Skeletal muscle cell (primary cell): Measurements from ENCODE around the gene TMEM115.

Source experiments
- DNase-seq: peaks from one replicate; pipeline ENCODE4 v3.0.0-alpha.2; 2010; ENCODE audit warnings: low read depth
- H3K4me3 ChIP-seq: 2 replicates; pipeline ENCODE4 v1.5.1; 2011; ENCODE audit warnings: low read depth, mild to moderate bottlenecking, control low read depth, low read length, moderate library complexity

The TMEM115 gene, protein sequence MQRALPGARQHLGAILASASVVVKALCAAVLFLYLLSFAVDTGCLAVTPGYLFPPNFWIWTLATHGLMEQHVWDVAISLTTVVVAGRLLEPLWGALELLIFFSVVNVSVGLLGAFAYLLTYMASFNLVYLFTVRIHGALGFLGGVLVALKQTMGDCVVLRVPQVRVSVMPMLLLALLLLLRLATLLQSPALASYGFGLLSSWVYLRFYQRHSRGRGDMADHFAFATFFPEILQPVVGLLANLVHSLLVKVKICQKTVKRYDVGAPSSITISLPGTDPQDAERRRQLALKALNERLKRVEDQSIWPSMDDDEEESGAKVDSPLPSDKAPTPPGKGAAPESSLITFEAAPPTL

DNA sequence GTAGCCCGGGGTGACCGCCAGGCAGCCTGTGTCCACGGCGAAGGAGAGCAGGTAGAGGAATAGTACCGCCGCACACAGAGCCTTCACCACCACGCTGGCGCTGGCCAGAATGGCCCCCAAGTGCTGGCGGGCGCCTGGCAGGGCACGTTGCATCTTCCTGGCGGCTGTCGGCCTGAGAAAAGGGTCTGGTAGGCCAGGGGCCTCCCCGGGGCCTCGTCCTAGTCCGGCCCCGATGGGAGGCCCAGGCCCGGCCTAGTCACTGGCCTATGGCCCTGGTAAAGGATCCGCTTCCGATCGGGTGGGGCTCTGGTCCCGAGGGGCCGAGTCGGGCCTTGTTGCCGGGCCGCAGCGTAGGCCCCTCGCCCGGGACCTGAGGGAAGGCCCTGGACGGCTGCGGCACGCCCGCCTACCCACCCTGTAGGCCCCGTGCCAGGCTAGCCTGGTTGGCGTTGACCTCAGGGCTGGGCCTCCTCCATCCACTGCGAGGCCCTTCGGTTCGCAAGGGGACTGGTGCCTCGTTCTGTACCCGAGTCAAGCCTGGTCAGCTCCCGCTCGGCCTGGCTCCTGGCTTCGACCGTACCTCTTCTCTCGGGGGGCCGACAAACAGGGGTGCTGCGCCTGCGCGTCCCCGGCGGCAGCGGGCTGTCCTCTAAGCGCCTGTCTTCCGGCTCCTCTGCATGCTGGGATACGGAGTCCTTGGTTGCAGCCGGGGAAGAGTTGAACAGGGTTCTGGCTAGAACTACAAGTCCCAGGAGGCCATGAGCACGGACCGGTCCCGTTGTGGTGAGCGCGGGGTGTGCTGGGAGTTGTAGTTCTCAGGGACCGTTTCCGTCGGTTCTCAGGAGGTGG, at the start of gene TMEM115:
Gene TMEM115 (minus strand): TSS at position 611 of the 849 bp plus-strand sequence. CDS start 458 bp downstream, at position 153.
- peak within 1 kb of the TSS; percentile 91 for H3K4me3 ChIP-seq
- DNase-seq, result peak; percentile 97

DNA sequence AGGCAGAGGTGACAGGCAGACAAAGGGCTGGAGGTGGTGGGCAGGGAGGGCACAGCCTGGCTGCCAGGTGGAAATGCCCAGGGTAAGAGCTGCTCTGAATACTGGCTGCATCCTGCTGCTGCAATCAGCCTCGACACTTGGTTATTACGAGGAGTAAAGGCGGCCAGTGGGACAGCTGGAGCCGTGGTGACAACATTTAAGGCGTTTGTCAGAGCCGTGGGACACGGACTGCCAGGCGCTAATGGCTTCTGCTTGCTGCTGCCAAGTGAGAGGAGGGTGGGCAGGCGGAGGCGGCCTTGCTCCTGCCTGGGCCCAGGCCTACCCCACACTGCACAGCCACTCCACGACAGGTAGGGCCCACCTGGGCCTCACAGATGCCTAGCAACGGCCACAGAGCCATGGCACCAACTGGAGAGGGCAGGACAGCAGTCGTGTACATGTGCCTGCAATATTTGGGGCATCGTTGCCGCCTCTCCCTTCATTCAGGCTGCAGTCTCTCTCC, 49.2 kb upstream of the TMEM115 start:
- H3K4me3 ChIP-seq, result no peak overlapping the region
- no peak for DNase-seq

DNA sequence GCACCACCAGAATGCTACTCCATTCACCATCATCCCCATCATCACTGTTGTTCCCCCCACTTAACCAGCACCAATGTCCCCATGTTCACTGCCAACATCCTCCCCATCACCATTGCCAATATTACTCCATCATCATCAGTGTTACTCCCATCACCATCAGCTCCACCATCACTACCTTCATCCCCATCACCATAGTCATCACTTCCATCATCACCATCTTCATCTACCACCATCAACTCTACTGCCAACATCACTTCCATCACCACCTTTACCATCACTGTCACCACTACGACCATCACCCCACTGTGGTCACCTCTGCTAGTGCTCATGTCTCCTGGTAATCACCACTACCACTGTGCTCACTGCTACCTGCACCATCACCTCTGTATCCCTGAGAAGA, 47.2 kb upstream of the TMEM115 start:
- no peak overlapping the region for H3K4me3 ChIP-seq

DNA sequence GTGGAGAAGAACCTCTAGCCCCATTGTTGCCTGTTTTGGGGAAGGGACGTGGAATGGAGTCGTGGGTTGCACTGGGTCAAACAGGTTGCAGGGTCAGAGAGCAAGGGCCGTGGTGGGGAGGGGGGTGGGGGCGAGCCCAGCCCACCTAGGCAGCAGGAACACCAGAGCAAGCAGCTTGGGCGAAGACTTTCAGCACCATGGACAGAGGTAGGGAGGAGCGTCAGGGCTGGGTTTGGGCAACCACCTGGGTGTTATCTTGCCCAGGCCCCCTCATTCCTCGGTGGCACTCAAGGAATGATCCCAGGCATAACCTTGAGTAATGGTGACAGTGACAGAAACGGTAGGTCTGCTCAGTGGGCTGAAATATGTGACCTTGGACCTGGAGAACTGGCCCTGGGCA, 45.9 kb upstream of the TMEM115 start:
- no peak for DNase-seq
- no peak overlapping the region for H3K4me3 ChIP-seq

More for the DNA sequence above, 47.2 kb upstream of the TMEM115 start:
- DNase-seq, result no peak

DNA sequence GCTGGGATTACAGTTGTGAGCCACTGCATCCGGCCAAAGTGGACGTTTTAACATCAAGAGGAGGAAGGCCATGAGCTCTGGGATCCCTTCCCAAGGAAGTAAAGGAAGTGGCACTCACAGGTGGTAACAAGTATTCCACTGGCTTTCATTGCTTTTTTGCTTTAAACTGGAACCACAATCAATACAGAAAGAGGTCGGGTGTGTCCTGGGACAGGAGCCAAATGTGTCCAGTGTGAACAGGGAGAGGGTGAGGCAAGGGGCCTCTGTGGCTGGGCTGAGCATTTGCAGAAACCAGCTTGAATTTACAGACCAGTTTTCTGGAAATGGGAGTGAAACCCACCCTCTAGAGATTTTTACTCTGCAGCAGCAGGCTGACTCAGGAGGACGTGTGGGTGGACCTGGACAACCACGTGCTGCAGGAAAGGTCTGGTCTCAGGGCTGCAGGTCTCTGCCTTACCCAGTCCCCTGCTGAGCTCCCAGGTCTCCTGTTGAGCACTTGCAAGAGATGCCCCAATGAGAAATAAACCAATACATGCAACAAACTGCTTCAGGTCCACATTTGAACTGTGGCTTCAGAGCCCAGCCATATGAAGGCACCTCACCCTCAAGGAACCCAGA, 42.8 kb upstream of the TMEM115 start:
- H3K4me3 ChIP-seq, result no peak overlapping the region
- DNase-seq, result no peak

DNA sequence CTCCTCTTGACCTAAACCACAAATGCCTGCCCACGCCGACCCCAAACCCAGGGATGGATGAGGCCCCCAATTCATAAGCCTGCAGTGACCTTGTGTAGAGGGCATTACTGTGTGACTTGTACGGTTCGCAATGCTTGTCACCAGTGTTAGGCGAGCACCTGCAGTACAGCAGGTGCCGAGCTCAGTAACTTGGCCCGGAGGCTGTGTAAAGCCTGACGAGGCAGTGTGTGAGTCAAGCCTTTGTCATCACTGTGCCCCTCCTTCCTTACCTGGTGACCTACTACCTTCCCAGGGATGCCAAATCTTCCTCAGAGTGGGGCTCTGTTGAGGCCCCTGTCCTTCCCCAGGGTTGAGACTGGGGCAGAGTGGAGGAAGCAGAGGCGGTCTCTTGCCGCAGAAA, 37.2 kb upstream of the TMEM115 start:
- no peak overlapping the region for H3K4me3 ChIP-seq
- DNase-seq, result no peak

DNA sequence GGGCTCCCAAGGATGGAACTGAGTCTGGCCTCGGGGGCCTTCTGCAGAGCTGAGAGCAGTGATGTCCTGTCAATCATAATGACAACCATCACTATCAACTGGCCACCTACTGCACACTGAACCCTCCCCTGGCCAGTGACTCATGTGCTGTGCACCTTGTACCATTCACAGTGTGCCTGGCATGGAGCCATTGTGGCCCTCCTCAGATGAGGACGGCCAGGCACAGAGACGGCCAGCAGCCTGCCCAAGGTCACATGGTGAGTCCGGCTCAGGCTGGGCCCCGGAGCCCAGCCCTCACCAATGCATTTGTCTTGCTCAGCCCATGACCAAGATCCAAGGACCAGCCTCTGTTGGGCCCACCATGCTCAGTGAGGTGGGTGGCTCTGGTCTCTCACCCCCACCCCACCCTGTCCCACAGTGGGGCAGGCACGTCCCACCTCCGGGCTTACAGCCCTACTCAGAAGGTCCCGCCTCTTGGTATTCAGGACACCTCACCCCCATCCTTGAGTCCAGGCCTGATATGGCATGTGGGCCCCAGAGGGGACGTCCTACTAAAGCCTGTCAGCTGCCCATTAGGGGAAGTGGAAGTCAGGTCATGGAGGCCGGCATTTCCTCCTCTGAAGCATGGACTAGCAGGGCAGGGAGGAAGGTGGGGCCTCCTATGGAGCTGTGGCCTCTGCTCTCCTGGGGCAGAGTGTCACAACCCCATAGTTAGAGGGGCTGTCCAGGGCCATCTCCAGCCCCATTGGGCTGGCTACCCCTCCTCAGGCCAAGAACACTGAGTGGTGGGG, 35.9 kb upstream of the TMEM115 start:
- no peak overlapping the region for H3K4me3 ChIP-seq
- DNase-seq, result no peak

DNA sequence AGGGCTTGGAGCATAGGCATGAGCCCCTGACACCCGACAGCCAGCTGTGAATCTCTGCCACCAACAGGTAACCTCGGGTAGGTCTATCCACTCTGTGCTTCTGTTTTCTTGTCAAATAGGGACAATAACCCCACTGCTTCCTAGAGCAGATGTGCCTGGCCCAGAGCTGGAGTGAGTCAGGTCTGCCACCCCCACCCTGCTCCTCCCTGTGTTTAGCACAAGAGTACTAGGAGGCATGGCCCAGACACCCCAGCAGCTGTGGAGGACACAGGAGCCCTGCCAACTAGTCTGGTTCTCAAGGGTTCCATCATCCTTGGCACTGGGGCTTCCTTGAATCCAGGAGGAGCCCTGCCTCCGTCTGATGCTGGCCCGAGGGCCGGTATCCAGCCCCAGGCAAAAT, 33.7 kb upstream of the TMEM115 start:
- H3K4me3 ChIP-seq, result no peak overlapping the region
- no peak for DNase-seq

DNA sequence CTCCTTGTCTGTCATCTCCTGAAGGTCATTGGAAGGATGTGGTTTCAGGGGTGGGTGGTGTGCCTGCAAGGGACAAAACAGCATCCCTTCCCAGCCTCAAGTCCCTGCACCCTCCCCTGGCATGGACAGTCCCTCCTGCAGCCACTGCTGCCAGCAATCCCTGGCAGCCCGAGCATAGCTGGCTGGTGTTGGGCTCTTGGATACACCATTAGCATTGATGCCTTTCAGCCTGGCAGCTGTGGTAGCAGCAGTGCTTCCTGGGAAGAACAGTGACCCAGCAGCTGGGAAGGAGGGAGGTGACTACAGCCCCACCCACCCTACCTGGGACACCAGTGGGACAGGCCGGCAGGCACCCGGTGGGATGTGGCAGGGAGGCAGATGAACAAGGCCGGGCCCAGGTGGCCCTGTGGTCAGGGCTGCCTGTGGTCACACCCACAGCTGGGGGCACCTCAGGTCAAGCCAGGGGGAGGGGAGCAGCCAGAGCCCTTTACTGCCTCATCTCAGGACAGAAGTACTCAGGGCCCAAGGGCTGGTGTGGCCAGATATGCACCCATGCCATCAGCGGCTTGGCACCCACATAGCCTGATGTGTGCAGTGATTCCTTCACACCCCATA, 32.9 kb upstream of the TMEM115 start:
- no peak overlapping the region for H3K4me3 ChIP-seq
- no peak for DNase-seq

DNA sequence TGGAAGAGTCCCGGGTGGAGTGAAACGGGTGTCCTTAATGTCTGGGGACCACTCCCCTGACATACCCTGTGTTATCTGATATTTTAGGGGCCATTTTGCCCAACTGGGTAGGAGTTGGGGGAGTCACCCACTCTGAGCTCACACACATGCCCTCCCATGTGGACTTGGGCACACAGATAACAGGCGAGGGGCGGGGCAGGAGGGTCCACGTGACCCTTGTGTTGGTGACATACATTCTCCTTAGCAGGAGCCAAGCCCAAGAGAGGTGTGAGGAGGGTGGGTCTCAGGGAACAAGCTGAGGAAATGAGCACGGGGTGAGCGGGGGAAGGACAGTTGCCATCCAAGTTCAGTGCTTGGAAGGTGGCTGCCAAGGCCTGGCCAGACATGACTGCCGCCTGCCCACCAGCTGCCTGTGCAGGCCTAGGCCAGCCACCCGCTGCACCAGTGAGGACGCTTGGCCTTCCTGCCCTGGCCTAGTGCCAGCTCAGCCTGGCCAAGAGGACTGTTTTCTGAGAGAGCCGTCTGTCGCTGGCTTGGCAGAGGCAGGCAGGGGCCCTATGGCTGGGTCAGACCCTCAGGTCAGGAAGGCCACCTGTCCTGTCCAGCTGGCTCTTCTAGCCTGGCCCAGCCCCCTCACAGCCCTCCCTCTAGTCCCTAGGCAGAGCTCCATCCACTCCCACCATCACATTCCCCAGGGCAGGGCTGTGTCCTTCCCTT, 31.3 kb upstream of the TMEM115 start:
- DNase-seq, result peak; percentile 5
- no peak overlapping the region for H3K4me3 ChIP-seq

DNA sequence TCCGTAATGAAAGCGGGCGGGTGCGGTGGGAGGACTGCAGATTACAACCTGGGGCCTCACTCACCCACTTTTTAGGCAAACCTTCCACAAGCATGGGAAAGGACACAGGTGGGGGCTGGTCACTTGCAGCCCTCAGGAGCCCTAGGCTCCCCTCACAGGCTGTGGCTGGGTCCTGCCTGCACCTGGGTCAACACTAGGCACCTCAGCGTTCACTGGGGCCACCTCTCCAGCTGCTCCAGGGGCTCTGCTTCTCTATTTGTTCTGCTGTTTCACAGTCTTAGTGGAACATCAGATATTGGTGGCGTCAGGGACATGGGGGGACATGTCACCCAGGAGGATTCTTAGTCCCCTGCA, 30.1 kb upstream of the TMEM115 start:
- no peak for DNase-seq
- no peak overlapping the region for H3K4me3 ChIP-seq

DNA sequence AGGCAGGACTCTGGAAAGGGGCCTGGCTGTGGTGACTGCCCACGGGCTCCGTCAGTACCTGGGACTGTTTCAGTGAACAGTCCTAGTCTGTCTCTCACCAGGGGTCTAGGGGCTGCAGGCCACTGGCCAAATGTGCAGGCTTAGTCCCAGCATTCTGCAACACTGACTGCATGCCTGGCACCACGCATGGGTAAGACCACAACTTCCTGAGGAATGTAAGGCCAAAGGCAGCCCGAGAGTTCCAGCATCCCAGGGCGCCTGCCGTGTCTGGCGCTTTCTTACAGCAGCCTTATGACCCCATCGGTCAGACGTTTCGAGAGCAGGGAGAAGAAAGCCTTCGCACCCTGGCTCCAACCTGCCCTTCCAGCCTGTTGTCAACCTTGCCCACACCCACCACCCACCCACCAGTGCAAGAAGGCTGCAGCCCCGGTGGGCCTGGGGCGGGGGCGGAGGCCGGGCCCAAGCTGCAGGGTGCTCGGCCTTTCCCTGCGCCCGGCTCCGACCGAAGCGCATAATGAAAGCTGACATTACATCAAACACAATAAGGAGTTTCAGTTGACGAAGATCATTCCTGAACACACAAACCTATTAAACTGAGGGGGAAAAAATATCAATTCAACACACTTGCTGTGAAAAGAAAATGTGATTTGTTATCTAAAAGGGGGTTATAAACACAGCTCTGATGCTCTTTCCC, 29.5 kb upstream of the TMEM115 start:
- DNase-seq, result no peak
- no peak overlapping the region for H3K4me3 ChIP-seq

DNA sequence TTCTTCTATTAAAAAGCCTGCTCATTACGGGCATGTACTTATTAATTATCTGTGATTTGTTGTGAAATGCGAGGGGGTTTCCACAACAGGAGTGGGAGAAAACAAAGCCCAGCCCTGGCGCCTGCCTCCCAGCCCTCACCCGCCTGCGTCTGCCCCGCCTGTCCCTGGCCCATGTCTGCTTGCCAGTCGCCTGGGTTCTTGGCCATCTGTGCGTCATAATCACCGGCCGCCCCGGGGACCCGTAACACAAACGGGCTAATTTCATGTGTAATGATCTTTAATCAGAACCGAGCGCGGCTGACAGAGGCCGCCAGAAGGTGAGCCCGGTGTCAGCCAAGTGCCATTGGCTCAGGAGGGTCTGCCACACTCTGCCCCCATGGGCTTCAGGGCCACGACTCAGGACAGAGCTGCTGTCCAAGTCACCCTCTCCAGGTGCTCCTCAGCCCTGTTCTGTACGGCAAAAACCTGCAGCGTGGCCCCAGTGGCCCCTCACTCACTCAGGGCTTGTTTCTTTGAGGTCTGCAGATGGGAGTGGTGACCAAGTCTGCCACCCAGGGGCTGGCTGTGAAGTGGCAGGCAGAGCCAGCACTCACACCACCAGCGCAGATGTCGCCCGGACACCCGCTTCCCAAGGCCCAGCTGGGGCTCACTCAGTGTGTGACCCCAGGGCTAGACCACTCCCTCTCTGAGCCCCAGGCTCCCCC, 28.8 kb upstream of the TMEM115 start:
- H3K4me3 ChIP-seq, result no peak overlapping the region
- no peak for DNase-seq

DNA sequence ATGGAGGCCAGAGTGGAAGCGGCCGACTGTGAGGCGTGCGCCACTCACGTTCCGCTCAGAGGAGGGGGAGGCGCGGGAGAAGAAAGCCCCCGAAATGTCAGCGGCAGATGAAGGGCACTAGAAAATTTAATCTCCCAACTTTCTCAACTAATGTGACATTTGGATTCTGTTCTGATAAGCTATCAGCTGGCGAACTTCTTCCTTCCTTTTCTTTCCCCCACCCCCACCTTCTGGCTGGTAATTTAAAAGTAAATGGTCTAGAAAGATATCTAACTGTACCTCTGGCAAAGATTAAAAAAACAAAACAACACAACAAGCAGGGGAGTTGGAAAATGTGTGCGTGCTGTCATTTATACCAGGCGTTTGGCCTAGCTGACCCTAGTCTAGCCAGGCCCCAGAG, 26.4 kb upstream of the TMEM115 start:
- DNase-seq, result no peak
- H3K4me3 ChIP-seq, result no peak overlapping the region

DNA sequence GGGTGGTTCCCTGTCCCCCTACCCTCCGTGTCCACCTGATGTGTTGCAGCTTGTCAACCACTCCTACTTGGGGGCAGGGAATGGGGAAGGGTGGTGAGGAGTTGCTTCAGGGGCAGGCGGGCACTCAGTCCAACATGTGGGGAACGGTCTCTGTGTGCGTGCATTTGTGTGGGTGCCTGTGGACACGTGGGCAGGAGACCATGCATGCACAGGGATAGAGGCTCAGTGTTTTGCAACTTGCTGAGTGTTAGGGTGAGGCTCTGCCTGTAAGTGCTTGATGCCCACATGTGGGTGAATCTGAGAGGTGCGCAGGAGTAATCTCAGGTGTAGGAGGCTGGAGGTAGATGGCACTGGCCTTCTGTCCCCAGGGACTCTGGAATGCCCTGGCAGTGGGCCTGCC, 24.4 kb upstream of the TMEM115 start:
- H3K4me3 ChIP-seq, result no peak overlapping the region
- no peak for DNase-seq

DNA sequence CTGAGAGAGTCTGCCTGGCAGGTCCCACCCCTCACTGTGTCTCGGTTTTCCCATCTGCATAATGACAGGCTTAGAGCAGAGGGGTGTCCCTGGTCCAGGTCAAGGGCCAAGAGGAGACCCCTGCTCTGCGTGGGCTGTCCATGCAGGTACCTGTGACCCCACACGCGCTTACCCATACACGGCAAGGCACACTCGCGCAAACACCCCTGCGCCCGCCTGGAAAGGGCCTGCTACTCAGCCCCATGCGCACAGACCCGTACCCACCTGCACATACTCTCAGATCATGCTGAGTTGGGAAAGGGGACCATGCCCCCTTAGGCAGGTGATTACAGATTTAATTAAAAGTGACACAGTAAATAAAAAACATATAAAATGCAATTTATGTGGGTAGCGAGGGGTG, 23.4 kb upstream of the TMEM115 start:
- no peak overlapping the region for H3K4me3 ChIP-seq
- DNase-seq, result no peak

DNA sequence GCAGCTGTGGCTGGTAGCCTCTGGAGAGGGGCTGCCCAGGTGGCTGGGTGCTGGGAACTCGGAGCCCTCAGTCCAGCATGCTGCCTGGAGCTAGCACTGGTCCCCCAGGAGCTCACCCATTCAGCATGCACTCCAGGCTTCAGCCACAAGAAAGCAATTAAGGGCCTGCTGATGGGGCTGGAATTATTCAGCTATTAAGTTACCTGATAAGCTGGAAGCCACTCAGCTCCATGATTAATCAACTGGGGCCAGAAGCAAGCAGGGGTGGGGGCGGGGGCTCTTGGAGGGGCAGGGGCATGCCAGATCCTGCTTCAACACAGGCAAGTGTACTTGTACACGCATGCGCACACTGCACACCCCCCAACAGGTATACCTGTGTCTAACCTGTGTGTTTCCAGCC, 22.1 kb upstream of the TMEM115 start:
- DNase-seq, result no peak
- no peak overlapping the region for H3K4me3 ChIP-seq
